Ishikawa (cell line): Measurements from ENCODE around the gene SMYD5.

Experiments used
- CEBPB ChIP-seq: IDR thresholded peaks from 2 replicates; pipeline ENCODE4 v1.6.1; 2012
- CREB1 ChIP-seq: IDR thresholded peaks from 2 replicates; pipeline ENCODE4 v1.6.1; 2012; ENCODE audit warnings: low read depth
- EGR1 ChIP-seq: IDR thresholded peaks from 2 replicates; pipeline ENCODE4 v1.6.1; 2012
- EP300 ChIP-seq: IDR thresholded peaks from 2 replicates; pipeline ENCODE4 v1.6.1; 2012; ENCODE audit warnings: borderline replicate concordance
- FOXM1 ChIP-seq: IDR thresholded peaks from 2 replicates; pipeline ENCODE4 v1.6.1; 2012; ENCODE audit warnings: low read depth, borderline replicate concordance
- NFIC ChIP-seq: IDR thresholded peaks from 2 replicates; pipeline ENCODE4 v1.6.1; 2012
- RAD21 ChIP-seq: IDR thresholded peaks from 2 replicates; pipeline ENCODE4 v1.6.1; 2012; ENCODE audit warnings: low read depth
- TAF1 ChIP-seq: IDR thresholded peaks from 2 replicates; pipeline ENCODE4 v1.6.1; 2012; ENCODE audit warnings: low read depth, mild to moderate bottlenecking
- TCF12 ChIP-seq: IDR thresholded peaks from 2 replicates; pipeline ENCODE4 v1.6.1; 2012; ENCODE audit warnings: low read depth
- TEAD4 ChIP-seq: IDR thresholded peaks from 2 replicates; pipeline ENCODE4 v1.6.1; 2012
- YY1 ChIP-seq: IDR thresholded peaks from 2 replicates; pipeline ENCODE4 v1.6.1; 2012; ENCODE audit warnings: low read depth
- ZBTB7A ChIP-seq: IDR thresholded peaks from 2 replicates; pipeline ENCODE4 v1.6.1; 2012; ENCODE audit warnings: low read depth
- TF ChIP-seq, protein P1 (sequence below): IDR thresholded peaks from 2 replicates; pipeline ENCODE4 v1.6.1; 2012; ENCODE audit warnings: low read depth, mild to moderate bottlenecking
- TF ChIP-seq, protein P2 (sequence below): IDR thresholded peaks from 2 replicates; pipeline ENCODE4 v1.6.1; 2012
- TF ChIP-seq, protein P3 (sequence below): IDR thresholded peaks from 2 replicates; pipeline ENCODE4 v1.6.1; 2012

The SMYD5 gene

GRCh38 chr2:73235315-73236028 lies 21.4 kb downstream of the SMYD5 start:
- TF ChIP-seq TCF12 (no peak), TAF1 (no peak), EP300 (no peak), CREB1 (no peak), YY1 (no peak), FOXM1 (no peak)
- TF ChIP-seq, protein P1, sequence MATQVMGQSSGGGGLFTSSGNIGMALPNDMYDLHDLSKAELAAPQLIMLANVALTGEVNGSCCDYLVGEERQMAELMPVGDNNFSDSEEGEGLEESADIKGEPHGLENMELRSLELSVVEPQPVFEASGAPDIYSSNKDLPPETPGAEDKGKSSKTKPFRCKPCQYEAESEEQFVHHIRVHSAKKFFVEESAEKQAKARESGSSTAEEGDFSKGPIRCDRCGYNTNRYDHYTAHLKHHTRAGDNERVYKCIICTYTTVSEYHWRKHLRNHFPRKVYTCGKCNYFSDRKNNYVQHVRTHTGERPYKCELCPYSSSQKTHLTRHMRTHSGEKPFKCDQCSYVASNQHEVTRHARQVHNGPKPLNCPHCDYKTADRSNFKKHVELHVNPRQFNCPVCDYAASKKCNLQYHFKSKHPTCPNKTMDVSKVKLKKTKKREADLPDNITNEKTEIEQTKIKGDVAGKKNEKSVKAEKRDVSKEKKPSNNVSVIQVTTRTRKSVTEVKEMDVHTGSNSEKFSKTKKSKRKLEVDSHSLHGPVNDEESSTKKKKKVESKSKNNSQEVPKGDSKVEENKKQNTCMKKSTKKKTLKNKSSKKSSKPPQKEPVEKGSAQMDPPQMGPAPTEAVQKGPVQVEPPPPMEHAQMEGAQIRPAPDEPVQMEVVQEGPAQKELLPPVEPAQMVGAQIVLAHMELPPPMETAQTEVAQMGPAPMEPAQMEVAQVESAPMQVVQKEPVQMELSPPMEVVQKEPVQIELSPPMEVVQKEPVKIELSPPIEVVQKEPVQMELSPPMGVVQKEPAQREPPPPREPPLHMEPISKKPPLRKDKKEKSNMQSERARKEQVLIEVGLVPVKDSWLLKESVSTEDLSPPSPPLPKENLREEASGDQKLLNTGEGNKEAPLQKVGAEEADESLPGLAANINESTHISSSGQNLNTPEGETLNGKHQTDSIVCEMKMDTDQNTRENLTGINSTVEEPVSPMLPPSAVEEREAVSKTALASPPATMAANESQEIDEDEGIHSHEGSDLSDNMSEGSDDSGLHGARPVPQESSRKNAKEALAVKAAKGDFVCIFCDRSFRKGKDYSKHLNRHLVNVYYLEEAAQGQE: no peak

DNA sequence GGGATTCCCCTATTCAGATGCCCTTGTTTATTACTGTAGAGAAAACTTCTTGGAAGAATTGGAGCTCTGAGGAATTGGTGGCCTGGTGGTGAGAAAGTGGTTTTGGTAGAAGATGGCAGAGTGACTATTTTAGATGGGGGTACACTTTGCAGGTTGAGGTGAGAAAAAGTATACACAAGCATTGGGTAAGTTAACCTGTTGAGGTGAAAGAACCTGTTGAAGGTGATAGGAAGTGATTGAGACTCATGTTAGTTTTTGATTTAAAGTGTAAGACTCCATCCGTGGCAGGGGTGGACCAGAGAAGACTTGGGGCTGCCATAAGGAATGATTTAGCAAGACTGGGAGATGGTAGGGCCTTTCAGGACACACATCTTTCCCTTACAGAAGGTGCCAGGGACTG lies 23.1 kb downstream of the SMYD5 start:
- no peak for TF ChIP-seq FOXM1
- no peak for TF ChIP-seq TEAD4
- no peak for TF ChIP-seq YY1
- TF ChIP-seq, protein P2, sequence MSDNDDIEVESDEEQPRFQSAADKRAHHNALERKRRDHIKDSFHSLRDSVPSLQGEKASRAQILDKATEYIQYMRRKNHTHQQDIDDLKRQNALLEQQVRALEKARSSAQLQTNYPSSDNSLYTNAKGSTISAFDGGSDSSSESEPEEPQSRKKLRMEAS: no peak

DNA sequence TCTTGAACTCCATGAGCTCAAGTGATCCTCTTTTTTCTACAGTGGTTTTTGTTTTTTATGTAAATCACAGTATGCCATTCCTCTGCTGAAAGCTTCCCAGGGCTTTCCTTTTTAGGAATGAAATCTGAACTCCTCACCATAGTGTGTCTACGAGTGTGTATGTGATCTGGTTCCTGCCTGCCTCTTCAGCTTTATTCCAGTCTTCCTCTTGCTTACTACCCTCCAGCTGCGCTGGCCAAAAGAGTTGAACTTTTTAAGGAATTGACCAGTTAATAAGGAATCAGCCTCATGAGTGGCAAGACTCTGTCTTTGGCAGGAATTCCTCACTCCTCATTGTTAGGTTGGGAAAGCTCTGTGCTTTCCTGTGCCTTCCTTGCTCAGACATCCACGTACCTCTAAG lies 24.1 kb downstream of the SMYD5 start:
- no peak for TF ChIP-seq ZBTB7A
- TF ChIP-seq CEBPB: no peak
- TF ChIP-seq TCF12: no peak
- TF ChIP-seq TEAD4: no peak
- TF ChIP-seq, protein P1: no peak
- TF ChIP-seq YY1: no peak
- TF ChIP-seq FOXM1: no peak
- no peak for TF ChIP-seq TAF1
- TF ChIP-seq RAD21: no peak
- TF ChIP-seq EP300: no peak
- TF ChIP-seq, protein P2: no peak
- TF ChIP-seq, protein P3, sequence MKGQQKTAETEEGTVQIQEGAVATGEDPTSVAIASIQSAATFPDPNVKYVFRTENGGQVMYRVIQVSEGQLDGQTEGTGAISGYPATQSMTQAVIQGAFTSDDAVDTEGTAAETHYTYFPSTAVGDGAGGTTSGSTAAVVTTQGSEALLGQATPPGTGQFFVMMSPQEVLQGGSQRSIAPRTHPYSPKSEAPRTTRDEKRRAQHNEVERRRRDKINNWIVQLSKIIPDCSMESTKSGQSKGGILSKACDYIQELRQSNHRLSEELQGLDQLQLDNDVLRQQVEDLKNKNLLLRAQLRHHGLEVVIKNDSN: no peak
- TF ChIP-seq EGR1: no peak
- no peak for TF ChIP-seq NFIC
- no peak for TF ChIP-seq CREB1

GRCh38 chr2:73238976-73239375 lies 24.9 kb downstream of the SMYD5 start:
- no peak for TF ChIP-seq TEAD4
- no peak for TF ChIP-seq EGR1
- TF ChIP-seq TCF12: no peak
- TF ChIP-seq RAD21: no peak
- no peak for TF ChIP-seq ZBTB7A
- TF ChIP-seq, protein P1: no peak
- TF ChIP-seq, protein P3: no peak
- TF ChIP-seq YY1: no peak
- no peak for TF ChIP-seq TAF1
- TF ChIP-seq EP300: no peak
- TF ChIP-seq, protein P2: no peak
- TF ChIP-seq FOXM1: no peak
- TF ChIP-seq CEBPB: no peak
- no peak for TF ChIP-seq NFIC
- TF ChIP-seq CREB1: no peak

- TF ChIP-seq EP300 (no peak), TAF1 (no peak), TCF12 (no peak)
Observed at GRCh38 chr2:73239776-73240175, 25.7 kb downstream of the SMYD5 start.
